Neural cell (in vitro differentiated cells): ENCODE data around the gene TCF12. TPM values are rescaled to one million over a fixed set of nuclear protein-coding genes. Genes with fewer than 3 reads are reported as not detected.

Source experiments
- H2AFZ ChIP-seq: fragments of 200-600, 300-800 bp; sonication (generic), shearing (Covaris generic); 2 replicates; pipeline ENCODE4 v1.6.0; 2014; ENCODE audit warnings: low read depth, mild to moderate bottlenecking, antibody characterized with exemption, low read length, moderate library complexity
- H3F3A ChIP-seq: fragments of 200-600 bp; shearing (Covaris generic); 2 replicates; pipeline ENCODE4 v1.6.1; 2016; ENCODE audit warnings: mild to moderate bottlenecking, moderate library complexity, mixed read lengths, antibody characterized with exemption, low read length; ENCODE audit not compliant: insufficient read depth, poor library complexity, severe bottlenecking
- H3K27ac ChIP-seq: fragments of 200-600, 300-800 bp; sonication (generic), shearing (Covaris generic); 2 replicates; pipeline ENCODE4 v1.5.1; 2014; ENCODE audit warnings: mild to moderate bottlenecking, low read length, moderate library complexity
- H3K27me3 ChIP-seq: fragments of 300-800, 200-600 bp; sonication (generic), shearing (Covaris generic); 2 replicates; pipeline ENCODE4 v1.6.0; 2014; ENCODE audit warnings: mild to moderate bottlenecking, low read depth, low read length, moderate library complexity; ENCODE audit not compliant: insufficient read depth
- H3K36me3 ChIP-seq: fragments of 300-800, 200-600 bp; sonication (generic), shearing (Covaris generic); 2 replicates; pipeline ENCODE4 v1.5.1; 2014; ENCODE audit warnings: mild to moderate bottlenecking, antibody characterized with exemption, low read length, moderate library complexity; ENCODE audit not compliant: insufficient read depth
- H3K4me2 ChIP-seq: fragments of 300-800, 200-600 bp; sonication (generic), shearing (Covaris generic); 2 replicates; pipeline ENCODE4 v1.6.0; 2014; ENCODE audit warnings: mild to moderate bottlenecking, low read length
- H3K4me3 ChIP-seq: fragments of 300-800, 200-600 bp; sonication (generic), shearing (Covaris generic); 2 replicates; pipeline ENCODE4 v1.5.1; 2014; ENCODE audit warnings: mild to moderate bottlenecking, low read length, moderate library complexity
- H3K79me2 ChIP-seq: fragments of 200-600 bp; shearing (Covaris generic); replicated peaks from 2 replicates; pipeline ENCODE4 v1.6.0; 2014; ENCODE audit warnings: mild to moderate bottlenecking, low read length, moderate library complexity; ENCODE audit not compliant: insufficient read depth
- H3K9ac ChIP-seq: fragments of 300-800, 200-600 bp; sonication (generic), shearing (Covaris generic); 2 replicates; pipeline ENCODE4 v1.6.1; 2016; ENCODE audit warnings: mild to moderate bottlenecking, low read length, mixed read lengths
- H3K9me2 ChIP-seq: fragments of 200-600 bp; shearing (Covaris generic); 2 replicates; pipeline ENCODE4 v1.6.1; 2016; ENCODE audit warnings: mild to moderate bottlenecking, low read length, mixed read lengths; ENCODE audit not compliant: insufficient read depth
- H3K9me3 ChIP-seq: fragments of 200-600, 300-800 bp; sonication (generic), shearing (Covaris generic); 2 replicates; pipeline ENCODE4 v1.6.1; 2016; ENCODE audit warnings: mild to moderate bottlenecking, mixed run types, low read length, moderate library complexity, mixed read lengths
- H4K20me1 ChIP-seq: fragments of 200-600 bp; shearing (Covaris generic); 2 replicates; pipeline ENCODE4 v1.6.1; 2016; ENCODE audit warnings: mild to moderate bottlenecking, mixed run types; ENCODE audit not compliant: insufficient read depth
- EP300 ChIP-seq: fragments of 450-650 bp; conservative IDR thresholded peaks from 2 replicates; pipeline ENCODE4 v1.6.1; 2014; ENCODE audit warnings: antibody characterized with exemption, mild to moderate bottlenecking, moderate library complexity; ENCODE audit not compliant: poor library complexity, severe bottlenecking
- EZH2 ChIP-seq: fragments of 200-600, 300-800 bp; shearing (Covaris generic), sonication (generic); IDR thresholded peaks from 2 replicates; pipeline ENCODE4 v1.6.1; 2014; ENCODE audit warnings: antibody characterized with exemption, low read length, borderline replicate concordance, mild to moderate bottlenecking; ENCODE audit not compliant: insufficient read depth, poor library complexity, severe bottlenecking
- MXI1 ChIP-seq: fragments of 450-650 bp; conservative IDR thresholded peaks from 2 replicates; pipeline ENCODE4 v1.6.1; 2014; ENCODE audit warnings: antibody characterized with exemption, mild to moderate bottlenecking; ENCODE audit not compliant: poor library complexity, severe bottlenecking
- POLR2AphosphoS5 ChIP-seq: IDR thresholded peaks from 2 replicates; pipeline ENCODE4 v1.6.1; 2012
- RAD21 ChIP-seq: fragments of 450-650 bp; conservative IDR thresholded peaks from 2 replicates; pipeline ENCODE4 v1.6.1; 2014; ENCODE audit warnings: antibody characterized with exemption, mild to moderate bottlenecking, moderate library complexity
- SMC3 ChIP-seq: fragments of 450-650 bp; conservative IDR thresholded peaks from 2 replicates; pipeline ENCODE4 v1.6.1; 2014; ENCODE audit warnings: antibody characterized with exemption, mild to moderate bottlenecking, moderate library complexity; ENCODE audit not compliant: poor library complexity
- TAF1 ChIP-seq: IDR thresholded peaks from 2 replicates; pipeline ENCODE4 v1.6.1; 2012; ENCODE audit warnings: low read depth
- polyA plus RNA-seq: library from polyadenylated mRNA; depleted of rRNA; stranded (reverse); fragments of >200 nt; gene quantifications from 2 replicates; pipeline ENCODE4 v1.2.3, GENCODE V29; 2014
- TF ChIP-seq, protein P1 (sequence below): fragments of 450-650 bp; IDR thresholded peaks from 2 replicates; pipeline ENCODE4 v1.5.1; 2014; ENCODE audit warnings: antibody characterized with exemption, mild to moderate bottlenecking, moderate library complexity; ENCODE audit not compliant: poor library complexity, severe bottlenecking
- TF ChIP-seq, protein P2 (sequence below): IDR thresholded peaks from 2 replicates; pipeline ENCODE4 v1.6.1; 2012; ENCODE audit warnings: borderline replicate concordance

The TCF12 gene
- polyA plus RNA-seq, 1 donor from 2014 or later: 52.7 TPM

DNA sequence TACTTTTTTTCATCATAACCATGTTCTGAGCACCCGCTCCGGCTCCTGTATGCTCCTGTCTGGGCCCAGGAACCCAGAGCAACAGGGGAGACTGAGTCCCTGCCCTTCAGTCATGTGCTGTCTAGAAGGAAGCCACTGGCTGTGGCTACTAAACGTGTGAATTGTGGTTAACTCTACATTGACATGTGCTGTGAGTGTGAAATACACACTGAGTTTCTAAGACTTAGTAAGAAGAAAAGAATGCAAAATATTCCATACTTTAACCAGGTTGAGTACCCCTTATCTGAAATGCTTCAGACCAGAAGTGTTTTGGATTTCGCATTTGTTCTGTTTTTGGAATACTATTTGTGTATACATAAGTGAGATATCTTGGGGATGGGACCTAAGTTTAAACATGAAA is 415.0 kb downstream of the TCF12 start:
- Histone ChIP-seq H2AFZ (no peak overlapping the region), H3K36me3 (no peaks in the 10 kb centered on the region), H3K9me3 (no peaks in the 10 kb centered on the region), H3F3A (no peaks in the 10 kb centered on the region), H3K27ac (no peak overlapping the region), H3K27me3 (no peaks in the 10 kb centered on the region), H3K4me3 (no peak overlapping the region), H4K20me1 (no peaks in the 10 kb centered on the region), H3K9me2 (no peaks in the 10 kb centered on the region), H3K79me2 (no peaks in the 10 kb centered on the region), H3K4me2 (no peak overlapping the region), H3K9ac (no peak overlapping the region)
- TF ChIP-seq POLR2AphosphoS5: no peak
- TF ChIP-seq, protein P1, sequence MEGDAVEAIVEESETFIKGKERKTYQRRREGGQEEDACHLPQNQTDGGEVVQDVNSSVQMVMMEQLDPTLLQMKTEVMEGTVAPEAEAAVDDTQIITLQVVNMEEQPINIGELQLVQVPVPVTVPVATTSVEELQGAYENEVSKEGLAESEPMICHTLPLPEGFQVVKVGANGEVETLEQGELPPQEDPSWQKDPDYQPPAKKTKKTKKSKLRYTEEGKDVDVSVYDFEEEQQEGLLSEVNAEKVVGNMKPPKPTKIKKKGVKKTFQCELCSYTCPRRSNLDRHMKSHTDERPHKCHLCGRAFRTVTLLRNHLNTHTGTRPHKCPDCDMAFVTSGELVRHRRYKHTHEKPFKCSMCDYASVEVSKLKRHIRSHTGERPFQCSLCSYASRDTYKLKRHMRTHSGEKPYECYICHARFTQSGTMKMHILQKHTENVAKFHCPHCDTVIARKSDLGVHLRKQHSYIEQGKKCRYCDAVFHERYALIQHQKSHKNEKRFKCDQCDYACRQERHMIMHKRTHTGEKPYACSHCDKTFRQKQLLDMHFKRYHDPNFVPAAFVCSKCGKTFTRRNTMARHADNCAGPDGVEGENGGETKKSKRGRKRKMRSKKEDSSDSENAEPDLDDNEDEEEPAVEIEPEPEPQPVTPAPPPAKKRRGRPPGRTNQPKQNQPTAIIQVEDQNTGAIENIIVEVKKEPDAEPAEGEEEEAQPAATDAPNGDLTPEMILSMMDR: no peak
- no peak for TF ChIP-seq TAF1
- no peak for TF ChIP-seq RAD21
- TF ChIP-seq EP300: no peak
- no peak for TF ChIP-seq SMC3
- TF ChIP-seq EZH2: no peak
- TF ChIP-seq, protein P2, sequence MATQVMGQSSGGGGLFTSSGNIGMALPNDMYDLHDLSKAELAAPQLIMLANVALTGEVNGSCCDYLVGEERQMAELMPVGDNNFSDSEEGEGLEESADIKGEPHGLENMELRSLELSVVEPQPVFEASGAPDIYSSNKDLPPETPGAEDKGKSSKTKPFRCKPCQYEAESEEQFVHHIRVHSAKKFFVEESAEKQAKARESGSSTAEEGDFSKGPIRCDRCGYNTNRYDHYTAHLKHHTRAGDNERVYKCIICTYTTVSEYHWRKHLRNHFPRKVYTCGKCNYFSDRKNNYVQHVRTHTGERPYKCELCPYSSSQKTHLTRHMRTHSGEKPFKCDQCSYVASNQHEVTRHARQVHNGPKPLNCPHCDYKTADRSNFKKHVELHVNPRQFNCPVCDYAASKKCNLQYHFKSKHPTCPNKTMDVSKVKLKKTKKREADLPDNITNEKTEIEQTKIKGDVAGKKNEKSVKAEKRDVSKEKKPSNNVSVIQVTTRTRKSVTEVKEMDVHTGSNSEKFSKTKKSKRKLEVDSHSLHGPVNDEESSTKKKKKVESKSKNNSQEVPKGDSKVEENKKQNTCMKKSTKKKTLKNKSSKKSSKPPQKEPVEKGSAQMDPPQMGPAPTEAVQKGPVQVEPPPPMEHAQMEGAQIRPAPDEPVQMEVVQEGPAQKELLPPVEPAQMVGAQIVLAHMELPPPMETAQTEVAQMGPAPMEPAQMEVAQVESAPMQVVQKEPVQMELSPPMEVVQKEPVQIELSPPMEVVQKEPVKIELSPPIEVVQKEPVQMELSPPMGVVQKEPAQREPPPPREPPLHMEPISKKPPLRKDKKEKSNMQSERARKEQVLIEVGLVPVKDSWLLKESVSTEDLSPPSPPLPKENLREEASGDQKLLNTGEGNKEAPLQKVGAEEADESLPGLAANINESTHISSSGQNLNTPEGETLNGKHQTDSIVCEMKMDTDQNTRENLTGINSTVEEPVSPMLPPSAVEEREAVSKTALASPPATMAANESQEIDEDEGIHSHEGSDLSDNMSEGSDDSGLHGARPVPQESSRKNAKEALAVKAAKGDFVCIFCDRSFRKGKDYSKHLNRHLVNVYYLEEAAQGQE: no peak
- no peak for TF ChIP-seq MXI1

DNA sequence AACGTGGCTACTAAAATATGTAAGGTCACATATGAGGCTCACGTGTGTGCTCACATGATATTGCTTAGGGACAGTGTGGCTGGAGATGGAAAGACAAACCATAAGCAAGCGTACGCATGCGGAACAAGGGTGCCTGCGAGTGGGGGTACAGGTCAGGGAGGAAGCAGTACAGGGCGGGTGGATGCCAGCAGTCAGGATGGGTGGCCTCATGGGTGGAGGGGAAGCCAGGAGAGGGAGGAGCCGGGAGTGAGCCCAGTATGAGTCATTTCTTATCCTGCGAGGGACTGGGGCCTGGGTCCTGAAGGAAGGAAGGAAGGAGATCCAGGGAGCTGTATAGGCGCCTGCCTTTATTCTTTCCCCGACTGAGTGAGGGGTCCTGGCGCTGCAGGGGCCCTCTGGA is 415.8 kb downstream of the TCF12 start:
- H3K4me2 ChIP-seq: no peak overlapping the region
- H3K9ac ChIP-seq: no peak overlapping the region
- TF ChIP-seq RAD21 (no peak), TAF1 (no peak), SMC3 (no peak), MXI1 (no peak), EZH2 (no peak), POLR2AphosphoS5 (no peak), EP300 (no peak)
- TF ChIP-seq, protein P2: no peak
- TF ChIP-seq, protein P1: no peak
- no peaks in the 10 kb centered on the region for H3K9me3 ChIP-seq
- H3K27me3 ChIP-seq: no peaks in the 10 kb centered on the region
- no peaks in the 10 kb centered on the region for H4K20me1 ChIP-seq
- no peak overlapping the region for H2AFZ ChIP-seq
- no peak overlapping the region for H3K4me3 ChIP-seq
- no peaks in the 10 kb centered on the region for H3K36me3 ChIP-seq
- no peaks in the 10 kb centered on the region for H3F3A ChIP-seq
- no peaks in the 10 kb centered on the region for H3K9me2 ChIP-seq
- H3K27ac ChIP-seq: no peak overlapping the region
- H3K79me2 ChIP-seq: no peaks in the 10 kb centered on the region
